Neural progenitor cell (in vitro differentiated cells): ENCODE measurements around the gene CENPP. TPM values are rescaled to one million over a fixed set of nuclear protein-coding genes. Genes with fewer than 3 reads are reported as not detected.

Experiments used
- DNase-seq: peaks from one replicate; pipeline ENCODE4 v3.0.0-alpha.2; 2016; ENCODE audit warnings: low spot score
- H2AFZ ChIP-seq: fragments of 200-600 bp; sonication (generic); replicated peaks from 2 replicates; pipeline ENCODE4 v1.6.1; 2016; ENCODE audit warnings: antibody characterized with exemption
- H3F3A ChIP-seq: fragments of 200-600 bp; sonication (generic); 2 replicates; pipeline ENCODE4 v1.6.1; 2016; ENCODE audit warnings: antibody characterized with exemption, low read depth
- H3K27ac ChIP-seq: fragments of 200-600 bp; sonication (generic); 2 replicates; pipeline ENCODE4 v1.5.1; 2016; ENCODE audit warnings: mild to moderate bottlenecking
- H3K27me3 ChIP-seq: fragments of 200-600 bp; sonication (generic); 2 replicates; pipeline ENCODE4 v1.6.1; 2016; ENCODE audit warnings: mild to moderate bottlenecking, moderate library complexity
- H3K36me3 ChIP-seq: fragments of 200-600 bp; sonication (generic); 2 replicates; pipeline ENCODE4 v1.5.1; 2016
- H3K4me1 ChIP-seq: fragments of 200-600 bp; sonication (generic); 2 replicates; pipeline ENCODE4 v1.6.1; 2016; ENCODE audit warnings: mixed run types
- H3K4me2 ChIP-seq: fragments of 200-600 bp; sonication (generic); 2 replicates; pipeline ENCODE4 v1.6.1; 2016
- H3K4me3 ChIP-seq: fragments of 200-600 bp; sonication (generic); 2 replicates; pipeline ENCODE4 v1.5.1; 2016
- H3K79me2 ChIP-seq: fragments of 200-600 bp; sonication (generic); 2 replicates; pipeline ENCODE4 v1.6.1; 2016; ENCODE audit warnings: low read depth
- H3K9ac ChIP-seq: fragments of 200-600 bp; sonication (generic); 2 replicates; pipeline ENCODE4 v1.6.1; 2016
- H3K9me3 ChIP-seq: fragments of 200-600 bp; sonication (generic); 2 replicates; pipeline ENCODE4 v1.5.1; 2016; ENCODE audit warnings: low read depth
- H4K20me1 ChIP-seq: fragments of 200-600 bp; sonication (generic); 2 replicates; pipeline ENCODE4 v1.6.1; 2016; ENCODE audit warnings: low read depth
- H3K27ac Mint-ChIP-seq: 3 replicates; pipeline ENCODE4 v1.8.0; 2021; ENCODE audit warnings: mixed read lengths
- H3K27me3 Mint-ChIP-seq: 2 replicates; pipeline ENCODE4 v1.8.0; 2022; ENCODE audit warnings: low read depth, mild to moderate bottlenecking, inconsistent platforms, moderate library complexity, mixed read lengths; ENCODE audit not compliant: insufficient read depth
- H3K36me3 Mint-ChIP-seq: 3 replicates; pipeline ENCODE4 v1.8.0; 2021; ENCODE audit warnings: mixed read lengths
- H3K4me1 Mint-ChIP-seq: 3 replicates; pipeline ENCODE4 v1.8.0; 2021; ENCODE audit warnings: mixed read lengths
- H3K4me3 Mint-ChIP-seq: 3 replicates; pipeline ENCODE4 v1.8.0; 2021; ENCODE audit warnings: mild to moderate bottlenecking, moderate library complexity, mixed read lengths
- H3K9me3 Mint-ChIP-seq: 3 replicates; pipeline ENCODE4 v1.8.0; 2020; ENCODE audit warnings: mixed read lengths
- EZH2 ChIP-seq: fragments of 200-600 bp; sonication (generic); IDR thresholded peaks from 2 replicates; pipeline ENCODE4 v1.6.1; 2017; ENCODE audit warnings: antibody characterized with exemption, mild to moderate bottlenecking, moderate library complexity
- EZH2phosphoT487 ChIP-seq: fragments of 200-600 bp; sonication (generic); IDR thresholded peaks from 2 replicates; pipeline ENCODE4 v1.6.1; 2017; ENCODE audit warnings: antibody characterized with exemption
- total RNA-seq: library from RNA; depleted of rRNA; stranded (reverse); fragments of >200 nt; gene quantifications from 2 replicates; pipeline ENCODE4 v1.2.3, GENCODE V29; 2015; ENCODE audit warnings: low replicate concordance
- TF ChIP-seq, protein P1 (sequence below): fragments of 200-600 bp; sonication (generic); IDR thresholded peaks from 2 replicates; pipeline ENCODE4 v1.5.1; 2017; ENCODE audit warnings: antibody characterized with exemption, mild to moderate bottlenecking

The CENPP gene
- total RNA-seq, 1 donor from 2014 or later = 10.7 TPM

DNA sequence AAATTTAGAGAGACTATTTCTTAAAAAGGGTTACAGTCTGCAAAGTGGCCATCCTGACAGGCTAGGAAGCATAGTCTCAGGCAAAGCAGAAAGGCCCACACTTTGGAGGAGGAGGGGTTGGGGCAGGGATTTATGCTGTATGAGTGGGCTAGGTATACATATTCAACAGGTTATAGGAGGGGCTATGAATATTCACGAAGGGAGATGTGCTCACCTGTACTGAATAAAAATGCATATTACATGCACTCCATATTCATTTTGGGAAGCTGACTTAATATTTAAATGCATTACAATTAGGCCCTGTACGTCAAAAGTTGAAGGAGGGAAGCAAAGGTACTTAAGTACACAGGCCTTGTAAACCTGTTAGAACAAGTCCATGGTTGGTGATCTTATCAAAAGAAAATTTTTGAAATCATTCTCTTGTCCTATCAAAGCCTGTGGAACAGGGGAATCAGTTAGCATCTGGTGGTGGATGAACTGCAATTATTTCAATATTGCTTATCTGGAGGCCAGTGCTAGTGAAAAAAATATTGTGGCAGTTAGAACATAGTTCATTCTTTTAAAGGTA is 1.6 kb downstream of the CENPP start:
- Mint-ChIP-seq H3K27ac (no peak overlapping the region), H3K4me3 (peak overlapping the region; percentile 97), H3K27me3 (no peaks in the 10 kb centered on the region), H3K9me3 (no peaks in the 10 kb centered on the region), H3K4me1 (peaks cover 20% of the 10 kb centered on the region), H3K36me3 (no peaks in the 10 kb centered on the region)
- Histone ChIP-seq H3F3A (peaks cover 4% of the 10 kb centered on the region), H3K4me1 (peaks cover 15% of the 10 kb centered on the region), H3K27ac (no peak overlapping the region), H3K79me2 (peaks cover 24% of the 10 kb centered on the region), H4K20me1 (no peaks in the 10 kb centered on the region), H3K4me2 (no peak overlapping the region), H3K9me3 (no peaks in the 10 kb centered on the region), H3K36me3 (no peaks in the 10 kb centered on the region), H3K4me3 (no peak overlapping the region), H3K9ac (no peak overlapping the region), H2AFZ (no peak overlapping the region), H3K27me3 (no peaks in the 10 kb centered on the region)
- no peak for DNase-seq
- no peak for TF ChIP-seq EZH2
- no peak for TF ChIP-seq EZH2phosphoT487
- TF ChIP-seq, protein P1, sequence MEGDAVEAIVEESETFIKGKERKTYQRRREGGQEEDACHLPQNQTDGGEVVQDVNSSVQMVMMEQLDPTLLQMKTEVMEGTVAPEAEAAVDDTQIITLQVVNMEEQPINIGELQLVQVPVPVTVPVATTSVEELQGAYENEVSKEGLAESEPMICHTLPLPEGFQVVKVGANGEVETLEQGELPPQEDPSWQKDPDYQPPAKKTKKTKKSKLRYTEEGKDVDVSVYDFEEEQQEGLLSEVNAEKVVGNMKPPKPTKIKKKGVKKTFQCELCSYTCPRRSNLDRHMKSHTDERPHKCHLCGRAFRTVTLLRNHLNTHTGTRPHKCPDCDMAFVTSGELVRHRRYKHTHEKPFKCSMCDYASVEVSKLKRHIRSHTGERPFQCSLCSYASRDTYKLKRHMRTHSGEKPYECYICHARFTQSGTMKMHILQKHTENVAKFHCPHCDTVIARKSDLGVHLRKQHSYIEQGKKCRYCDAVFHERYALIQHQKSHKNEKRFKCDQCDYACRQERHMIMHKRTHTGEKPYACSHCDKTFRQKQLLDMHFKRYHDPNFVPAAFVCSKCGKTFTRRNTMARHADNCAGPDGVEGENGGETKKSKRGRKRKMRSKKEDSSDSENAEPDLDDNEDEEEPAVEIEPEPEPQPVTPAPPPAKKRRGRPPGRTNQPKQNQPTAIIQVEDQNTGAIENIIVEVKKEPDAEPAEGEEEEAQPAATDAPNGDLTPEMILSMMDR = no peak

DNA sequence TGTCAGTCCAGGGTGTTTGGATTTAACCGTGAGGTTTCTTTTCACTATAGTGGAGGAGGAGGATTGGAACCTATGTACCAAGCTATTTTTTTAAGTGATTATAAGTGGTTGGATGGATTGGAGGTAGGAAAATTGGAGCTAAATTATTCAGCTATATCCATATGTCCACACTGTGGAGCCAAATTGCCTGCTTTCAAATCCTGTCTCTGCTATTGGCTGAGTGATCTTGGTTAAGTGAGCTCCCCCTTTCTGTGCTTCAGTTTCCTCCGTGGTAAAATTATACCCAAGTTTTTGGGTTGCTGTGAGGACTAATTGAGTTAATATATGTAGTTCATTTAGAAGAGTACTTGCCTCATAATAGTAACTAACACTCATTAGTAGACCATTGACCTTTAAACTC is 2.5 kb downstream of the CENPP start:
- Histone ChIP-seq H2AFZ (no peak overlapping the region), H3K36me3 (no peaks in the 10 kb centered on the region), H3K27ac (no peak overlapping the region), H3K9me3 (no peaks in the 10 kb centered on the region), H3K4me2 (no peak overlapping the region), H4K20me1 (no peaks in the 10 kb centered on the region), H3K9ac (no peak overlapping the region), H3K4me3 (no peak overlapping the region), H3F3A (peaks cover 4% of the 10 kb centered on the region), H3K27me3 (no peaks in the 10 kb centered on the region), H3K79me2 (peaks cover 24% of the 10 kb centered on the region), H3K4me1 (peaks cover 15% of the 10 kb centered on the region)
- H3K36me3 Mint-ChIP-seq = no peaks in the 10 kb centered on the region
- no peak for TF ChIP-seq EZH2
- TF ChIP-seq, protein P1 = peak; percentile 24
- H3K4me1 Mint-ChIP-seq = peaks cover 20% of the 10 kb centered on the region
- no peaks in the 10 kb centered on the region for H3K9me3 Mint-ChIP-seq
- H3K27me3 Mint-ChIP-seq = no peaks in the 10 kb centered on the region
- no peak overlapping the region for H3K4me3 Mint-ChIP-seq
- H3K27ac Mint-ChIP-seq = no peak overlapping the region
- peak; percentile 16 for DNase-seq

DNA sequence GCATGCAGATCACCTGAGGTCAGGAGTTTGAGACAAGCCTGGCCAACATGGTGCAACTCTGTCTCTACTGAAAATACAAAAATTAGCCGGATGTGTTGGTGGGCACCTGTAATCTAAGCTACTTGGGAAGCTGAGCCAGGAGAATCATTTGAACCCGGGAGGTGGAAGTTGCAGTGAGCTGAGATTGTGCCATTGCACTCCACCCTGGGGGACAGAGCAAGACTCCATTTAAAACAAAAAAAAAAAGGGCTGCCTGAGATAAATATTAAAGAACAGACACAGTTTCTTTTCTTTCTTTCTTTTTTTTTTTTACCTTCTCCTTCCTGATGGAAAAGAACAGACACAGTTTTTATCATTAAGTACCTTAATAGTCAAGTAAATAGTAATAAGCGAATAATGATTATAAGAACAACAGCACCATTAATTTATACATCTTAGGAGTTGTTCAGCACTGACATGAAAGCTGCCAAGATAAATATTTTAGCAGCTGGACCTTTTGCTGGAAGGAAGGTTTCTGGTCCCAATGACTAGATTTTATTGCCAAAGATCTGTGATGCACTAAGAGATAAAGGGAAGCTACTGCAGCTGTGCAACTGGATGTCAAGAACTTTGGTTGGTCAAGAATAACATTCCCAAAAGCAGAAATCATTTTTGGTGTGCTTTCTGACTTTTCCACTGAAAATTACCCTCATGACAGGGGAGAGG is 7.0 kb downstream of the CENPP start:
- Histone ChIP-seq H3K4me3 (no peak overlapping the region), H4K20me1 (no peaks in the 10 kb centered on the region), H3K27me3 (no peaks in the 10 kb centered on the region), H3K9ac (no peak overlapping the region), H3K79me2 (no peaks in the 10 kb centered on the region), H3K4me2 (no peak overlapping the region), H3K4me1 (no peaks in the 10 kb centered on the region), H3K27ac (no peak overlapping the region), H3F3A (no peaks in the 10 kb centered on the region), H3K36me3 (no peaks in the 10 kb centered on the region), H2AFZ (no peak overlapping the region), H3K9me3 (no peaks in the 10 kb centered on the region)
- Mint-ChIP-seq H3K27me3 (no peaks in the 10 kb centered on the region), H3K9me3 (no peaks in the 10 kb centered on the region), H3K27ac (no peak overlapping the region), H3K36me3 (no peaks in the 10 kb centered on the region), H3K4me3 (no peak overlapping the region), H3K4me1 (no peaks in the 10 kb centered on the region)
- TF ChIP-seq, protein P1 = no peak
- no peak for TF ChIP-seq EZH2phosphoT487
- no peak for TF ChIP-seq EZH2
- no peak for DNase-seq
